ENCODE measurements around the gene SCD5. TPM values are rescaled to one million over a fixed set of nuclear protein-coding genes. Genes with fewer than 3 reads are reported as not detected.

SCD5 gene
- total and polyA plus RNA-seq, 2 of the 8 experiments (the other 6 are each of a cell fraction or from before 2014, with no cell fraction given) = 0.92 to 1.2 TPM

GRCh38 chr4:82776925-82777542 lies 21.6 kb downstream of the SCD5 start:
- Histone ChIP-seq H3K4me2 (ENCODE audit: insufficient read depth in 1 of 2, low read depth in 2 of 2, low read length in 2 of 2) (no peak overlapping the region), H3K79me2 (ENCODE audit: control insufficient read depth in 1 of 2, insufficient read depth in 2 of 2, low read length in 2 of 2) (no peaks in the 10 kb centered on the region), H4K5ac (ENCODE audit: insufficient read length, low read depth, low read length) (no peak overlapping the region), H3K4ac (replicated peaks; ENCODE audit: insufficient read length, low read depth, low read length) (no peak overlapping the region), H2BK120ac (replicated peaks; ENCODE audit: low read depth, low read length) (no peak overlapping the region), H3K79me1 (ENCODE audit: low read depth, low read length) (no peaks in the 10 kb centered on the region), H3K18ac (ENCODE audit: extremely low read depth, low read length) (no peak overlapping the region), H2AK5ac (ENCODE audit: low read depth, low read length) (no peak overlapping the region), H3K23me2 (ENCODE audit: low read depth, low read length) (no peaks in the 10 kb centered on the region), H3K9ac (replicated peaks in 1 of 4; ENCODE audit: extremely low read depth in 1 of 4, low read depth in 3 of 4, low read length in 3 of 4) (no peak overlapping the region), H3K4me3 (ENCODE audit: extremely low read depth in 1 of 4, insufficient read depth in 2 of 4, low read depth in 3 of 4, low read length in 4 of 4) (no peak overlapping the region), H3K14ac (ENCODE audit: insufficient read length) (no peak overlapping the region), H3K4me1 (replicated peaks in 1 of 4; ENCODE audit: control insufficient read depth in 3 of 4, insufficient read depth in 4 of 4, low read length in 3 of 4) (peaks cover 0 to 8% (median 0%) of the 10 kb centered on the region in 4 experiments; a peak in 2 of 7 replicates), H4K20me1 (replicated peaks in 1 of 2; ENCODE audit: control insufficient read depth in 1 of 2, insufficient read depth in 2 of 2, low read length in 2 of 2) (peaks cover 1 to 6% of the 10 kb centered on the region in 2 experiments), H3K9me3 (ENCODE audit: insufficient read depth in 2 of 2, low read depth in 1 of 2, low read length in 1 of 2) (no peaks in the 10 kb centered on the region), H2BK20ac (ENCODE audit: low read length) (no peak overlapping the region), H2BK12ac (ENCODE audit: low read depth, low read length) (no peak overlapping the region), H3K56ac (replicated peaks; ENCODE audit: insufficient read length, low read depth, low read length) (no peak overlapping the region), H4K8ac (ENCODE audit: extremely low read depth, insufficient read depth, low read length) (no peak overlapping the region), H2AFZ (ENCODE audit: low read length) (no peak overlapping the region), H3K36me3 (ENCODE audit: control insufficient read depth in 2 of 4, insufficient read depth in 4 of 4, low read length in 3 of 4) (no peaks in the 10 kb centered on the region), H3K27ac (ENCODE audit: low read depth, low read length) (no peak overlapping the region), H3K23ac (ENCODE audit: insufficient read length) (no peak overlapping the region), H2BK15ac (ENCODE audit: low read length) (no peak overlapping the region), H2BK5ac (ENCODE audit: low read depth, low read length) (no peak overlapping the region), H3K27me3 (replicated peaks in 1 of 4; ENCODE audit: control insufficient read depth in 3 of 4, extremely low read depth in 1 of 4, insufficient read depth in 3 of 4, low read length in 3 of 4) (peaks cover 6 to 18% (median 13%) of the 10 kb centered on the region in 4 experiments), H4K91ac (replicated peaks; ENCODE audit: insufficient read length, low read length) (no peak overlapping the region)
- WGBS, 2 experiments (ENCODE audit: extremely low coverage in 1 of 2, insufficient coverage in 1 of 2, insufficient read length in 1 of 2, insufficient replicate concordance in 2 of 2, low coverage in 1 of 2, low lambda C conversion rate in 2 of 2, missing lambda C conversion rate in 1 of 2) = 81% methylated on average over 5 of the region's 5 CpGs; no CpG with 5 or more reads in 1 of the 2 experiments
- FAIRE-seq = no peak
- ChIA-PET CTCF (ENCODE audit: partially characterized antibody) (interaction anchor here (0.6 to 5.0 kb wide), 8 partner anchors 8 to 43 kb away, joined by 3 to 21 read pairs (median 4); no protein-coding TSS in a partner anchor), POLR2A (ENCODE audit: partially characterized antibody) (no interaction called here)
- no peak for DNase-seq (ENCODE audit: low read depth in 1 of 2, low spot score in 2 of 2)
- TF ChIP-seq FOSL1 (IDR thresholded peaks at IDR 0.05; ENCODE audit: insufficient read depth, low read depth, low read length) (no peak), CHD2 (IDR thresholded peaks at IDR 0.05; ENCODE audit: low read length) (no peak), SIN3A (conservative IDR thresholded peaks at IDR 0.05 in 1 of 2, IDR thresholded peaks at IDR 0.05 in 1 of 2; ENCODE audit: low read depth in 1 of 2, low read length in 2 of 2) (no peak), RBBP5 (IDR thresholded peaks at IDR 0.05; ENCODE audit: borderline replicate concordance, low read depth, low read length) (no peak), ASH2L (IDR thresholded peaks at IDR 0.05; ENCODE audit: low read length) (no peak)
